GM12864 (cell line): Measurements from ENCODE around the gene STPG4.

Experiments used
- DNase-seq: peaks from one replicate; pipeline ENCODE4 v3.0.0-alpha.2; 2011; ENCODE audit warnings: low read depth
- H3K4me3 ChIP-seq: 2 replicates; pipeline ENCODE4 v1.5.1; 2011; ENCODE audit warnings: mild to moderate bottlenecking, low read depth, low read length, control low read depth
- CTCF ChIP-seq: IDR thresholded peaks from 2 replicates; pipeline ENCODE4 v1.5.1; 2011; ENCODE audit warnings: low read depth, mild to moderate bottlenecking, moderate library complexity, low read length, control low read depth, inconsistent platforms; ENCODE audit errors: missing control alignments

STPG4 gene

GRCh38 chr2:47046271-47046670, 108.8 kb downstream of the STPG4 start:
- no peak for TF ChIP-seq CTCF

GRCh38 chr2:47043891-47044239, 111.2 kb downstream of the STPG4 start:
- no peak for TF ChIP-seq CTCF
- no peak overlapping the region for H3K4me3 ChIP-seq
- DNase-seq, result no peak

More at GRCh38 chr2:47046271-47046670, 108.8 kb downstream of the STPG4 start:
- H3K4me3 ChIP-seq, result no peak overlapping the region
- DNase-seq, result no peak

GRCh38 chr2:47043142-47043890, 111.8 kb downstream of the STPG4 start:
- no peak for DNase-seq
- no peak overlapping the region for H3K4me3 ChIP-seq

GRCh38 chr2:47041891-47042684, 113.0 kb downstream of the STPG4 start:
- no peak for DNase-seq
- no peak for TF ChIP-seq CTCF
- no peak overlapping the region for H3K4me3 ChIP-seq

More at GRCh38 chr2:47043142-47043890, 111.8 kb downstream of the STPG4 start:
- TF ChIP-seq CTCF, result no peak

- DNase-seq, result no peak
- no peak for TF ChIP-seq CTCF
- H3K4me3 ChIP-seq, result no peak overlapping the region
These were observed 114.0 kb downstream of the STPG4 start for GRCh38 chr2:47041063-47041462.

- no peak overlapping the region for H3K4me3 ChIP-seq
- no peak for DNase-seq
- TF ChIP-seq CTCF, result no peak
These were observed 114.5 kb downstream of the STPG4 start for GRCh38 chr2:47040651-47041050.
